Endothelial cell of umbilical vein (primary cell): Measurements from ENCODE around the gene FOXJ1. TPM values are rescaled to one million over a fixed set of nuclear protein-coding genes. Genes with fewer than 3 reads are reported as not detected.

ENCODE experiments used
- BruUV-seq: library from RNA; stranded (reverse); fragments of 400-500 nt; replicated peaks from 2 replicates; lab custom pipeline; 2021; lab: Mats Ljungman, UMichigan
- CTCF ChIA-PET: fragments of 300-600, 350-600 bp; sonication (Branson Sonifier 250); formaldehyde crosslinking; loops from one replicate; lab custom pipeline; 2021; ENCODE audit warnings: antibody characterized with exemption, inconsistent platforms; lab: Charles Lee
- POLR2A ChIA-PET: fragments of 300-600, 350-600 bp; sonication (Branson Sonifier 250); formaldehyde crosslinking; loops from one replicate; lab custom pipeline; 2021; ENCODE audit warnings: antibody characterized with exemption, inconsistent platforms; lab: Charles Lee
- DNase-seq: peaks from one replicate; pipeline ENCODE4 v3.0.0-alpha.2; 2011; ENCODE audit warnings: low read depth, low spot score
- FAIRE-seq: peaks from 2 replicates; lab custom pipeline; 2011; peaks lifted over from hg19 to GRCh38; lab: Jason Lieb, UNC
- H2AFZ ChIP-seq: 2 replicates; pipeline ENCODE4 v1.6.0; 2012; ENCODE audit warnings: low read depth, low read length, control low read depth, inconsistent platforms
- H3K27ac ChIP-seq: 2 replicates; pipeline ENCODE4 v1.5.1; 2011; ENCODE audit warnings: low read depth, mild to moderate bottlenecking, control low read depth, low read length, moderate library complexity; ENCODE audit not compliant: insufficient read depth
- H3K27me3 ChIP-seq, 2 experiments: 2 replicates each; pipeline versions ENCODE4 v1.6.0 to v1.6.1; 2011; ENCODE audit warnings: low read length in 2 of 2, mixed read lengths in 1 of 2; ENCODE audit not compliant: control insufficient read depth in 2 of 2, insufficient read depth in 2 of 2
- H3K36me3 ChIP-seq, 2 experiments: 2 replicates in 1 of 2; 3 replicates in 1 of 2; pipeline ENCODE4 v1.5.1; 2011; ENCODE audit warnings: low read length in 2 of 2, mild to moderate bottlenecking in 1 of 2, moderate library complexity in 1 of 2; ENCODE audit not compliant: control insufficient read depth in 2 of 2, insufficient read depth in 2 of 2; ENCODE audit errors: extremely low read depth in 1 of 2
- H3K4me1 ChIP-seq: 3 replicates; pipeline ENCODE4 v1.5.1; 2011; ENCODE audit warnings: mild to moderate bottlenecking, low read length; ENCODE audit not compliant: control insufficient read depth, insufficient read depth; ENCODE audit errors: extremely low read depth
- H3K4me2 ChIP-seq: 2 replicates; pipeline ENCODE4 v1.6.1; 2011; ENCODE audit warnings: low read length, control low read depth, mixed read lengths; ENCODE audit not compliant: insufficient read depth
- H3K4me3 ChIP-seq, 3 experiments: fragments of 200-600 bp in 1 of 3; sonication (generic), shearing (Covaris generic) in 1 of 3; replicated peaks in 1 of 3; 2 replicates each; pipeline ENCODE4 v1.5.1; 2011 to 2016; ENCODE audit warnings: control low read depth in 3 of 3, low read length in 3 of 3, mild to moderate bottlenecking in 2 of 3, inconsistent platforms in 1 of 3, low read depth in 1 of 3, moderate library complexity in 1 of 3; ENCODE audit not compliant: insufficient read depth in 1 of 3
- H3K79me2 ChIP-seq: 2 replicates; pipeline ENCODE4 v1.6.0; 2012; ENCODE audit warnings: low read length, inconsistent platforms; ENCODE audit not compliant: control insufficient read depth, insufficient read depth
- H3K9ac ChIP-seq: replicated peaks from 2 replicates; pipeline ENCODE3; 2011; ENCODE audit warnings: low read length, control low read depth; ENCODE audit not compliant: insufficient read depth; ENCODE audit errors: extremely low read depth
- H3K9me1 ChIP-seq: replicated peaks from 3 replicates; pipeline ENCODE4 v1.6.0; 2011; ENCODE audit warnings: mild to moderate bottlenecking, low read length; ENCODE audit not compliant: control insufficient read depth, insufficient read depth; ENCODE audit errors: extremely low read depth
- H3K9me3 ChIP-seq: replicated peaks from 2 replicates; pipeline ENCODE4 v1.5.1; 2012; ENCODE audit warnings: low read length, inconsistent platforms; ENCODE audit not compliant: control insufficient read depth, insufficient read depth
- H4K20me1 ChIP-seq: replicated peaks from 2 replicates; pipeline ENCODE3; 2011; ENCODE audit warnings: mild to moderate bottlenecking, low read length; ENCODE audit not compliant: control insufficient read depth, insufficient read depth; ENCODE audit errors: extremely low read depth
- EZH2 ChIP-seq: IDR thresholded peaks from 2 replicates; pipeline ENCODE4 v1.6.1; 2012; ENCODE audit warnings: borderline replicate concordance, low read depth, mild to moderate bottlenecking, moderate library complexity, low read length, inconsistent platforms; ENCODE audit not compliant: severe bottlenecking
- FOS ChIP-seq: IDR thresholded peaks from 2 replicates; pipeline ENCODE4 v1.6.1; 2011; ENCODE audit warnings: mild to moderate bottlenecking, low read length, moderate library complexity, borderline replicate concordance; ENCODE audit not compliant: insufficient read depth
- GATA2 ChIP-seq: IDR thresholded peaks from 2 replicates; pipeline ENCODE4 v1.7.0; 2011; ENCODE audit warnings: low read depth, mild to moderate bottlenecking, moderate library complexity, mixed read lengths, low read length; ENCODE audit not compliant: insufficient read length, insufficient read depth
- JUN ChIP-seq: IDR thresholded peaks from 2 replicates; pipeline ENCODE4 v1.6.1; 2011; ENCODE audit warnings: borderline replicate concordance, low read depth; ENCODE audit not compliant: insufficient read length, insufficient read depth
- MYC ChIP-seq: IDR thresholded peaks from one replicate; pipeline ENCODE4 v1.6.1; 2011; ENCODE audit warnings: mild to moderate bottlenecking, low read depth, low read length
- POLR2A ChIP-seq: IDR thresholded peaks from 2 replicates; pipeline ENCODE4 v1.6.1; 2012; ENCODE audit warnings: low read depth, mild to moderate bottlenecking, control low read depth, low read length
- POLR2AphosphoS5 ChIP-seq: IDR thresholded peaks from 2 replicates; pipeline ENCODE4 v1.6.1; 2012; ENCODE audit warnings: low read depth, mild to moderate bottlenecking, control low read depth, low read length, moderate library complexity; ENCODE audit not compliant: insufficient read depth
- dilution Hi-C: fragments of 300-500 bp; cut with MboI; formaldehyde crosslinking; loops from one replicate; pipeline ENCODE4 v1.15.0; 2019; ENCODE audit warnings: low sequenced_read_pairs; ENCODE audit not compliant: extremely low pct_ligation_motif_present
- intact Hi-C: fragments of 100-400 bp; cut with micrococcal nuclease; formaldehyde crosslinking; loops from one replicate; pipeline ENCODE4 v1.10.0; 2022
- polyA plus RNA-seq, 4 experiments: library from polyadenylated mRNA; depleted of rRNA in 3 of 4; stranded (reverse) in 3 of 4; unstranded in 1 of 4; fragments of >200 nt; gene quantifications; 2 replicates each; pipeline versions ENCODE4 v1.2.1 to v1.2.3, GENCODE V29; 2011 to 2012; ENCODE audit warnings: missing spikeins in 1 of 4
- total RNA-seq: library from RNA; stranded (reverse); gene quantifications from 2 replicates; pipeline ENCODE4 v1.2.3, GENCODE V29; 2021
- TF ChIP-seq, protein P1 (sequence below), 2 donors: IDR thresholded peaks; 1 replicate in 1 of 2; 2 replicates in 1 of 2; pipeline ENCODE4 v1.5.1; 2011; ENCODE audit warnings: low read length in 2 of 2, mild to moderate bottlenecking in 2 of 2, moderate library complexity in 2 of 2, control low read depth in 1 of 2, inconsistent platforms in 1 of 2, low read depth in 1 of 2; ENCODE audit not compliant: insufficient read depth in 1 of 2; ENCODE audit errors: extremely low read depth in 1 of 2
- TF ChIP-seq, protein P2 (sequence below): IDR thresholded peaks from 2 replicates; pipeline ENCODE4 v1.6.1; 2011; ENCODE audit not compliant: insufficient read depth, insufficient read length

Gene FOXJ1
- total and polyA plus RNA-seq, 2 donors (not counting 3 experiments of a cell fraction or from before 2014, with no cell fraction given): not detected

DNA sequence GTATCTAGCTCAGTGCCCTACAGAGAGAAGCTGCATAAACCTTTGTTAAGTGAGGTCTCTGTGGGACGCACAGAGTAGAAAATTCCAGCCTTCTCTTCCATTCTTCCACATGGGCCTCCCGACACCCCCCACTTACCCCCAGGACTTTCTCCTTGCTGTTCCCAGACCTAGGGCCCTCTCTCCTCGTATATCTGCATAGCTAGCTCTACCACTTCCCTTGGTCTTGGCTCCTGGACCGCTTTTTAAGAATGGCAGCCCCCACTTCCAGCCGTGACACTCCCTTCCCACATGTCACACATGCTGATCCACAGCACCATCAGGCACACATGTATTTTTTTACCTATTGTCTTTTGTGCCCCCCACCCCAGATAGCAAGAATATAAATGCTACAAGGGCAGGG lies 16.7 kb upstream of the FOXJ1 start:
- Histone ChIP-seq H3K9me1 (no peaks in the 10 kb centered on the region), H3K27ac (no peak overlapping the region), H3K4me1 (no peaks in the 10 kb centered on the region), H2AFZ (no peak overlapping the region), H3K4me3 (no peak overlapping the region), H3K36me3 (no peaks in the 10 kb centered on the region), H3K4me2 (no peak overlapping the region), H4K20me1 (no peaks in the 10 kb centered on the region), H3K9me3 (no peaks in the 10 kb centered on the region), H3K27me3 (peaks cover 14 to 23% of the 10 kb centered on the region in 2 experiments), H3K79me2 (no peaks in the 10 kb centered on the region), H3K9ac (no peak overlapping the region)
- intact Hi-C loops: no loop called here
- CTCF ChIA-PET: interaction anchor here (0.9 to 1.4 kb wide), 3 partner anchors 16 to 30 kb away, joined by 3 to 6 read pairs (median 3); no protein-coding TSS in a partner anchor
- DNase-seq: no peak
- FAIRE-seq: no peak
- dilution Hi-C loops: no loop called here
- no TSS peak for BruUV-seq
- POLR2A ChIA-PET: no interaction called here
- TF ChIP-seq EZH2: no peak
- TF ChIP-seq POLR2AphosphoS5: no peak
- no peak for TF ChIP-seq POLR2A
- TF ChIP-seq, protein P1, sequence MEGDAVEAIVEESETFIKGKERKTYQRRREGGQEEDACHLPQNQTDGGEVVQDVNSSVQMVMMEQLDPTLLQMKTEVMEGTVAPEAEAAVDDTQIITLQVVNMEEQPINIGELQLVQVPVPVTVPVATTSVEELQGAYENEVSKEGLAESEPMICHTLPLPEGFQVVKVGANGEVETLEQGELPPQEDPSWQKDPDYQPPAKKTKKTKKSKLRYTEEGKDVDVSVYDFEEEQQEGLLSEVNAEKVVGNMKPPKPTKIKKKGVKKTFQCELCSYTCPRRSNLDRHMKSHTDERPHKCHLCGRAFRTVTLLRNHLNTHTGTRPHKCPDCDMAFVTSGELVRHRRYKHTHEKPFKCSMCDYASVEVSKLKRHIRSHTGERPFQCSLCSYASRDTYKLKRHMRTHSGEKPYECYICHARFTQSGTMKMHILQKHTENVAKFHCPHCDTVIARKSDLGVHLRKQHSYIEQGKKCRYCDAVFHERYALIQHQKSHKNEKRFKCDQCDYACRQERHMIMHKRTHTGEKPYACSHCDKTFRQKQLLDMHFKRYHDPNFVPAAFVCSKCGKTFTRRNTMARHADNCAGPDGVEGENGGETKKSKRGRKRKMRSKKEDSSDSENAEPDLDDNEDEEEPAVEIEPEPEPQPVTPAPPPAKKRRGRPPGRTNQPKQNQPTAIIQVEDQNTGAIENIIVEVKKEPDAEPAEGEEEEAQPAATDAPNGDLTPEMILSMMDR (IDR thresholded peaks at IDR 0.05; ENCODE audit: extremely low read depth in 1 of 2, insufficient read depth in 1 of 2, low read depth in 1 of 2, low read length in 2 of 2): no peak
- no peak for TF ChIP-seq MYC
- no peak for TF ChIP-seq GATA2
- TF ChIP-seq, protein P2, sequence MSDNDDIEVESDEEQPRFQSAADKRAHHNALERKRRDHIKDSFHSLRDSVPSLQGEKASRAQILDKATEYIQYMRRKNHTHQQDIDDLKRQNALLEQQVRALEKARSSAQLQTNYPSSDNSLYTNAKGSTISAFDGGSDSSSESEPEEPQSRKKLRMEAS: no peak
- TF ChIP-seq FOS: no peak
- no peak for TF ChIP-seq JUN
